Measurements from ENCODE around the gene ZNF524. TPM values are rescaled to one million over a fixed set of nuclear protein-coding genes. Genes with fewer than 3 reads are reported as not detected.

Gene ZNF524
- total RNA-seq, 1 experiment from 2014 or later = 21.9 TPM

- DNase-seq (ENCODE audit: low spot score) = no peak
These were observed 2.3 kb downstream of the ZNF524 start for GRCh38 chr19:55602104-55603001.

DNA sequence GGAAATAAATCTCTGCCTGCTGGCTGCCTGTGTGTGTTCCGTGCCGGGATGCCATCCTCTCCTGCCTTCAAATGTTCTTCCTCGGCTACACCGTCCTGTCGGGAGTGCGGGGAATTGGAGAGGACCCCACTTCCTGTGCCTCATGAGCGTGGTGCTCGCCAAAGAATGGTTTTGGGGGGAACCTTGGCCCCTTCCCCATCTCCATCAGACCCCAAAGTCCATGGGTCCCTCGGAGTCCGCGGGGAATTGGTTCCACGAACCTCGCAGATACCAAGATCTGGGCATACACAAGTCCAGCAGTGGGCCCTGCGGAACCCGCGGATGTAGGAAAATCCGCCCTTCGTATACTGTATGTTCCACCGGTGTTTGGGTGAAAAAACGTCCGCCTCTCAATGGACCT lies 3.0 kb downstream of the ZNF524 start:
- DNase-seq (ENCODE audit: low spot score) = no peak

DNA sequence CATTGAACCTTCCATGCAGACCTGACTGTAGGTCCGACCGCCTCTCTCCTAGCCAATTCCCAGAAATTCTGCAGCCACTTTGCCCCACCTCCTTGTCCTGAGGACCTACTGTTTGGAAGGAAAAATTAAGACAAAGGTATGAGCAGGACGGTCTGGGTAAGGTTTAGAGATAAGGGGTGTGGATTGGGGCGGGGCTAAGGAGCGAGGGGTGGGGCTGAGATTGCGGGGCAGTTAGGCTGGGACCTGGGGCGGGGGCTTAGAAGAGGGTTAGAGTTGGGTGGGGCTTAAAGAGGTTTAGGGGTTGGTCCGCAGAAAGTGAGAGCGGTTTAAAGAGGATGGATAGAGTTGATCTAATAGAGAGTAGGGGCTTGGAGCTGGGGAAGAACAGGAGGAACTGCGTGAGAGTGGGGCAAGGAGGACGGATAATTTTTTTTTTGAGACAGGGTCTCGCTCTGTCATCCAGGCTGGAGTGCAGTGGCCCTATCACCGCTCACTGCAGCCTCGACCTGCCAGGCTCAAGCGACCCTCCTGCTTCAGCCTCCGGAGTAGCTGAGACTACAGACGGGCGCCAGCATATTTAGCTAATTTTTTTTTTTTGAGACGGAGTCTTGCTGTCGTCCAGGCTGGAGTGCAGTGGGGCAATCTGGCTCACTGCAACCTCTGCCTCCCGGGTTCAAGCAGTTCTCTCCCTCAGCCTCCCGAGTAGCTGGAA lies 3.6 kb downstream of the ZNF524 start:
- DNase-seq (ENCODE audit: low spot score) = no peak

- DNase-seq (ENCODE audit: low spot score) = peak; percentile 100
These were observed 5.1 kb downstream of the ZNF524 start for GRCh38 chr19:55605207-55605636.

DNA sequence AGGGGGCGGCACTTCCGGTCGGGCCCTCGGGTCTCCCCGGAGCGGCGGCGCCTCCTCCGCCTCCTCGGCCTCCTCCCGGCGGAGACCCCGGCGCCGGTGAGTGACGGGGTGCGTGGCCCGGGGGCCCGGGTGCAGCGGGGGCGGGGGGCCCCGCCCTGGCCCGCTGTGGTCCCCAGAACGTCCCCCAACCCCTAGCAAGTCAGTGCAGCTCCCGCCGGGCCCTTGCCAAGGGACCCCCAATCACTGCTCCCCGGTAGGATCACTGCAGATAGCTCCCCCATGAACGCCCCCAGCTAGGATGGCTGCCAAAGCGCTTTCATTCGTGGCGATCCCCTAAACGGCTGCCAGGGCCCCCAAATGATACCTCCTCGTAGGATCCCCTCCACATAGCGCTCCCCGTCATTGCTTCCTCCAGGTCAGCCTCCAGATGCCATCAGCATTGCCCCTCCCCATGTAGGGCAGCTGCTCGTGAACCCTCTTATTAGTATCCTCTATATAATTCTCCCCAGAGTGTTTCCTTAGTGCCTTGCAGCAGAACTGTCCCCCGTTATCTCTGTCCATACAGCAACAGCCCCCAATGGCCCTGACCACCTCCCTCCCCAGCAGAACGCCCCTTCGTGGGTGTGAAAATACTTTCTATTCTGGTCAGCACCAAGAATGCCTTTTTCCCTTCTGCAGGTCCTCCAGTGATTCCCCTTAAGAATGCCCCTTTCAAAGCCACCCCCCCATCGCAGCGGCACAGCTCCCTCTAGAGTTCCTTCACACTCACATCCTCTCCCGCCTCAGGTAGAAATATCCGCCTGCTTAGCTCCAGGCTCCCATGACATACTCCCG lies 5.8 kb downstream of the ZNF524 start, which contains the start of gene ZNF865:
ZNF865 (plus strand) TSS at position 11 of the 834 bp plus-strand sequence. CDS start 7,972 bp downstream, outside the sequence.
- peak; percentile 91 for DNase-seq (ENCODE audit: low spot score)

- no peak for DNase-seq (ENCODE audit: low spot score)
These were observed 6.3 kb downstream of the ZNF524 start for GRCh38 chr19:55606471-55606787.

- no peak for DNase-seq (ENCODE audit: low spot score)
These were observed 6.7 kb downstream of the ZNF524 start for GRCh38 chr19:55606817-55607216.

DNA sequence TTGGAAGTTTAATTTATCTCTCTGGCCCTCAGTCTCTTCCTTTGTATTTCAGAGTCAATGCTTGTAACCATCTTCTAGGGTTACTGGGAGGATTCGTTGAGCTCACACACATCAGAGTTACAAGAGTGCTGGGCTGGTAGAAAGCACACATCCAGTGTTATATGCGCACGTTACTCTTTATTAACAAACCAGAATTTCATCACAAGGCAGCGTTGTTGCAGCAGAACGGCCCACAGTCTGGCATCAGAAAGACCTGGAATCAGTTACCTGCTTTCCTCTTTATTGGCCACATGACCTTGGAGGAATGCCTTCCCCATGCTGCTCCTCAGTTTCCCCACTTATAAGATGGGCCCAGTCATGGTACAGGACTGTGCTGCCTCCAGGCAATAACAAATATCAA lies 9.2 kb downstream of the ZNF524 start:
- no peak for DNase-seq (ENCODE audit: low spot score)

GRCh38 chr19:55611300-55611982 lies 11.4 kb downstream of the ZNF524 start:
- no peak for DNase-seq (ENCODE audit: low spot score)

- no peak for DNase-seq (ENCODE audit: low spot score)
These were observed 12.0 kb downstream of the ZNF524 start for GRCh38 chr19:55611983-55612645.

DNA sequence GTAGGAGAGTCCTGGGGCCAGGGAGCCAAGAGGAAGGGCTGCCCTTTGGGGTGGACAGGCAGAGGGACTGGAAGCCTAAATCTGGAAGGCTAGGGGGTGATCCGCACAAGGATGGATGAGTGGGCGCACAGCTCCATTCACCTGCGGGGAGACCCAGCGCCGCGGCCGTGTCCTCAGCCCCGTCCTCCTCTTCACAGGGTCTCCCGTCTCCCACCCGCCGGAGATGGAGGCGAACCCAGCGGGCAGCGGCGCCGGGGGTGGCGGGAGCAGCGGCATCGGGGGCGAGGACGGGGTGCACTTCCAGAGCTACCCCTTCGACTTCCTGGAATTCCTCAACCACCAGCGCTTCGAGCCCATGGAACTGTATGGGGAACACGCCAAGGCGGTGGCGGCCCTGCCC lies 13.3 kb downstream of the ZNF524 start:
- no peak for DNase-seq (ENCODE audit: low spot score)

GRCh38 chr19:55613930-55614710 lies 14.0 kb downstream of the ZNF524 start:
- no peak for DNase-seq (ENCODE audit: low spot score)

- DNase-seq (ENCODE audit: low spot score) = no peak
These were observed 14.8 kb downstream of the ZNF524 start for GRCh38 chr19:55614711-55615542.

GRCh38 chr19:55615543-55616394 lies 15.7 kb downstream of the ZNF524 start:
- DNase-seq (ENCODE audit: low spot score) = no peak

GRCh38 chr19:55616395-55616875 lies 16.3 kb downstream of the ZNF524 start:
- DNase-seq (ENCODE audit: low spot score) = no peak

GRCh38 chr19:55617426-55617825 lies 17.3 kb downstream of the ZNF524 start:
- DNase-seq (ENCODE audit: low spot score) = no peak

DNA sequence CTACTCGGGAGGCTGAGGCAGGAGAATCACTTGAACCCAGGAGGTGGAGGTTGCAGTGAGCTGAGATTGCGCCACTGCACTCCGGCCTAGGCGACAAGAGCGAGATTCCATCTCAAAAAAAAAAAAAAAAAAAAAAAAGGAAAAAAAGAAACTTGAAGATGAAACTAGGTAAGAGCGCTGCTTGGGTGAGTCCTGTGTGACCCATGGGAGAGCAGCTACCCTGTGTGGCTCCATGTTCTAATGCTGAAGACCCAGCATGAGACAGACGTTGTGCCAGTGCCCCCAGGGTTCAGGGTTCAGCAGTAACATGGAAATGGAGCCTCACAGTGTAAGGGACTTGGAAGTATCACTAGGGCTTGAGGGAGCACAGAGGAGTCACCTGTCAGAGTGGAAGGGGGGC lies 18.3 kb downstream of the ZNF524 start:
- DNase-seq (ENCODE audit: low spot score) = no peak

GRCh38 chr19:55619286-55619685 lies 19.2 kb downstream of the ZNF524 start:
- no peak for DNase-seq (ENCODE audit: low spot score)
